NCI-H2029 treated with DMSO at 0.1 percent for 48 hours (cell line): Measurements from ENCODE around the gene BTBD8.
"Not testable (repeated sequence)": the region's sequence is repeated elsewhere in the genome, so short reads cannot be mapped to it uniquely, and the experiment has no call there.

Source experiments
- DNase-seq: peaks from one replicate; lab custom pipeline; 2025; lab: John Stamatoyannopoulos, UW

BTBD8 gene

GRCh38 chr1:92080128-92080985 lies at the start of gene BTBD8:
Gene BTBD8, plus strand, starts transcription at chr1:92080345. Its CDS starts 227 bp downstream, at chr1:92080572.
- DNase-seq: peak; percentile 63

GRCh38 chr1:92030656-92031107 lies 49.5 kb upstream of the BTBD8 start:
- no peak for DNase-seq

- no peak for DNase-seq
Observed at GRCh38 chr1:92031281-92032110, 48.6 kb upstream of the BTBD8 start.

GRCh38 chr1:92037400-92037799 lies 42.7 kb upstream of the BTBD8 start:
- DNase-seq: no peak

- DNase-seq: no peak
Observed at GRCh38 chr1:92038695-92039346, 41.3 kb upstream of the BTBD8 start.

GRCh38 chr1:92040971-92041370 lies 39.2 kb upstream of the BTBD8 start:
- no peak for DNase-seq

- DNase-seq: no peak
Observed at GRCh38 chr1:92043621-92044020, 36.5 kb upstream of the BTBD8 start.

- no peak for DNase-seq
Observed at GRCh38 chr1:92045766-92046495, 34.2 kb upstream of the BTBD8 start.

GRCh38 chr1:92051948-92052347 lies 28.2 kb upstream of the BTBD8 start:
- DNase-seq: no peak

- no peak for DNase-seq
Observed at GRCh38 chr1:92065042-92065441, 15.1 kb upstream of the BTBD8 start.

- DNase-seq: no peak
Observed at GRCh38 chr1:92066321-92066720, 13.8 kb upstream of the BTBD8 start.

- DNase-seq: no peak
Observed at GRCh38 chr1:92070892-92071291, 9.3 kb upstream of the BTBD8 start.

- DNase-seq: not testable (repeated sequence)
Observed at GRCh38 chr1:92074446-92074845, 5.7 kb upstream of the BTBD8 start.

- no peak for DNase-seq
Observed at GRCh38 chr1:92075311-92075710, 4.8 kb upstream of the BTBD8 start, which contains the start of gene SETSIP. Gene SETSIP, minus strand, starts transcription at chr1:92075411. Its CDS starts 0 bp downstream, at chr1:92075411.

- DNase-seq: no peak
Observed at GRCh38 chr1:92076363-92076762, 3.8 kb upstream of the BTBD8 start.

GRCh38 chr1:92078077-92078476 lies 2.1 kb upstream of the BTBD8 start:
- not testable (repeated sequence) for DNase-seq

GRCh38 chr1:92079441-92079840 lies 704 bp upstream of the BTBD8 start:
- no peak for DNase-seq

- no peak for DNase-seq
Observed at GRCh38 chr1:92081031-92081430, 886 bp downstream of the BTBD8 start.

GRCh38 chr1:92084651-92085050 lies 4.5 kb downstream of the BTBD8 start:
- no peak for DNase-seq

- no peak for DNase-seq
Observed at GRCh38 chr1:92085727-92086126, 5.6 kb downstream of the BTBD8 start.

- DNase-seq: no peak
Observed at GRCh38 chr1:92087542-92087941, 7.4 kb downstream of the BTBD8 start.

GRCh38 chr1:92091625-92092024 lies 11.5 kb downstream of the BTBD8 start:
- no peak for DNase-seq
